HG03575 (cell line): ENCODE data around the gene SSB.
"Not testable (repeated sequence)": the region's sequence is repeated elsewhere in the genome, so short reads cannot be mapped to it uniquely, and the experiment has no call there.

Source experiments
- ATAC-seq: cut with Tn5 transposase; IDR thresholded peaks from one replicate; pipeline ENCODE4 v1.9.1; 2021; ENCODE audit not compliant: unreplicated experiment, insufficient number of reproducible peaks, low FRiP score; ENCODE audit errors: extremely low read depth

The SSB gene

GRCh38 chr2:169798718-169799592 is at the start of gene SSB:
TSS of gene SSB (plus strand) at chr2:169798871. CDS start at chr2:169800961, 2,090 bp downstream.
- peak; percentile 77 for ATAC-seq

GRCh38 chr2:169752752-169753151 is 45.9 kb upstream of the SSB start:
- no peak for ATAC-seq

GRCh38 chr2:169755083-169755870 is 43.4 kb upstream of the SSB start:
- ATAC-seq = no peak

GRCh38 chr2:169756342-169756741 is 42.3 kb upstream of the SSB start:
- no peak for ATAC-seq

GRCh38 chr2:169757356-169757755 is 41.3 kb upstream of the SSB start:
- no peak for ATAC-seq

- ATAC-seq = no peak
Measured at GRCh38 chr2:169757778-169758177, 40.9 kb upstream of the SSB start.

GRCh38 chr2:169759987-169760386 is 38.7 kb upstream of the SSB start:
- no peak for ATAC-seq

GRCh38 chr2:169760798-169761197 is 37.9 kb upstream of the SSB start:
- ATAC-seq = not testable (repeated sequence)

- no peak for ATAC-seq
Measured at GRCh38 chr2:169761251-169761969, 37.3 kb upstream of the SSB start.

GRCh38 chr2:169761970-169762292 is 36.7 kb upstream of the SSB start:
- ATAC-seq = no peak

GRCh38 chr2:169765523-169765922 is 33.1 kb upstream of the SSB start:
- no peak for ATAC-seq

- no peak for ATAC-seq
Measured at GRCh38 chr2:169767243-169767888, 31.3 kb upstream of the SSB start.

GRCh38 chr2:169768262-169768995 is 30.2 kb upstream of the SSB start:
- no peak for ATAC-seq

- no peak for ATAC-seq
Measured at GRCh38 chr2:169771021-169771420, 27.6 kb upstream of the SSB start.

GRCh38 chr2:169771612-169772011 is 27.1 kb upstream of the SSB start:
- no peak for ATAC-seq

- no peak for ATAC-seq
Measured at GRCh38 chr2:169772651-169773050, 26.0 kb upstream of the SSB start.

- no peak for ATAC-seq
Measured at GRCh38 chr2:169775354-169775753, 23.3 kb upstream of the SSB start.

- ATAC-seq = no peak
Measured at GRCh38 chr2:169775765-169776164, 22.9 kb upstream of the SSB start.
